ENCODE results near the gene ELFN1.

- TF ChIP-seq POLR2A (IDR thresholded peaks at IDR 0.05) = no peak
- TF ChIP-seq, protein P1, sequence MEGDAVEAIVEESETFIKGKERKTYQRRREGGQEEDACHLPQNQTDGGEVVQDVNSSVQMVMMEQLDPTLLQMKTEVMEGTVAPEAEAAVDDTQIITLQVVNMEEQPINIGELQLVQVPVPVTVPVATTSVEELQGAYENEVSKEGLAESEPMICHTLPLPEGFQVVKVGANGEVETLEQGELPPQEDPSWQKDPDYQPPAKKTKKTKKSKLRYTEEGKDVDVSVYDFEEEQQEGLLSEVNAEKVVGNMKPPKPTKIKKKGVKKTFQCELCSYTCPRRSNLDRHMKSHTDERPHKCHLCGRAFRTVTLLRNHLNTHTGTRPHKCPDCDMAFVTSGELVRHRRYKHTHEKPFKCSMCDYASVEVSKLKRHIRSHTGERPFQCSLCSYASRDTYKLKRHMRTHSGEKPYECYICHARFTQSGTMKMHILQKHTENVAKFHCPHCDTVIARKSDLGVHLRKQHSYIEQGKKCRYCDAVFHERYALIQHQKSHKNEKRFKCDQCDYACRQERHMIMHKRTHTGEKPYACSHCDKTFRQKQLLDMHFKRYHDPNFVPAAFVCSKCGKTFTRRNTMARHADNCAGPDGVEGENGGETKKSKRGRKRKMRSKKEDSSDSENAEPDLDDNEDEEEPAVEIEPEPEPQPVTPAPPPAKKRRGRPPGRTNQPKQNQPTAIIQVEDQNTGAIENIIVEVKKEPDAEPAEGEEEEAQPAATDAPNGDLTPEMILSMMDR (IDR thresholded peaks at IDR 0.05) = no peak
Measured at GRCh38 chr7:1645476-1645875, 24.6 kb upstream of the ELFN1 start.

All from body of pancreas (tissue), 4 donors.